Endodermal cell (in vitro differentiated cells): ENCODE results near the gene TGFBR3. TPM values are rescaled to one million over a fixed set of nuclear protein-coding genes. Genes with fewer than 3 reads are reported as not detected.

Experiments
- DNase-seq: peaks from one replicate; pipeline ENCODE4 v3.0.0-alpha.2; 2017
- H3K27ac ChIP-seq: 2 replicates; pipeline ENCODE4 v1.5.1; 2013; ENCODE audit warnings: mild to moderate bottlenecking, low read depth, low read length, moderate library complexity
- H3K27me3 ChIP-seq: 2 replicates; pipeline ENCODE4 v1.6.1; 2013; ENCODE audit warnings: mild to moderate bottlenecking, low read length, moderate library complexity; ENCODE audit not compliant: insufficient read depth, control insufficient read depth, poor library complexity, severe bottlenecking
- H3K36me3 ChIP-seq: 2 replicates; pipeline ENCODE4 v1.7.0; 2013; ENCODE audit warnings: mild to moderate bottlenecking, low read length, moderate library complexity; ENCODE audit not compliant: control insufficient read depth, insufficient read depth
- H3K4me1 ChIP-seq: one replicate; pipeline ENCODE4 v1.7.0; 2013; ENCODE audit warnings: low read length; ENCODE audit not compliant: control insufficient read depth, insufficient read depth
- H3K4me3 ChIP-seq: 2 replicates; pipeline ENCODE4 v1.5.1; 2013; ENCODE audit warnings: mild to moderate bottlenecking, low read length, moderate library complexity
- H3K9ac ChIP-seq: 2 replicates; pipeline ENCODE4 v1.6.1; 2013; ENCODE audit warnings: mild to moderate bottlenecking, low read length, moderate library complexity; ENCODE audit not compliant: poor library complexity, severe bottlenecking; ENCODE audit errors: extremely low read depth
- H3K9me3 ChIP-seq: 2 replicates; pipeline ENCODE4 v1.6.1; 2013; ENCODE audit warnings: mild to moderate bottlenecking, low read length, moderate library complexity; ENCODE audit not compliant: control insufficient read depth
- H3K27ac Mint-ChIP-seq: 2 replicates; pipeline ENCODE4 v1.8.0; 2020; ENCODE audit warnings: mixed read lengths
- H3K27me3 Mint-ChIP-seq: 2 replicates; pipeline ENCODE4 v1.8.0; 2021; ENCODE audit warnings: mild to moderate bottlenecking, mixed read lengths; ENCODE audit not compliant: insufficient read depth
- H3K36me3 Mint-ChIP-seq: 2 replicates; pipeline ENCODE4 v1.8.0; 2020; ENCODE audit warnings: low read depth, mixed read lengths
- H3K4me1 Mint-ChIP-seq: 2 replicates; pipeline ENCODE4 v1.8.0; 2020; ENCODE audit warnings: mixed read lengths
- H3K4me3 Mint-ChIP-seq: 2 replicates; pipeline ENCODE4 v1.8.0; 2020; ENCODE audit warnings: mild to moderate bottlenecking, moderate library complexity, mixed read lengths
- H3K9me3 Mint-ChIP-seq: 2 replicates; pipeline ENCODE4 v1.8.0; 2020; ENCODE audit warnings: mild to moderate bottlenecking, mixed read lengths
- WGBS, 2 experiments: methylation state at CpG; one replicate each; pipeline versions ENCODE4 v1.1.5 to v1.1.7; 2013; ENCODE audit warnings: missing lambda C conversion rate in 2 of 2, mixed read lengths in 1 of 2; ENCODE audit not compliant: insufficient coverage in 1 of 2, insufficient read length in 1 of 2; 5-methylcytosine and 5-hydroxymethylcytosine counted together
- total RNA-seq, 2 donors: library from RNA; stranded (reverse); fragmentation: NEBNext Ultra II Directional in 1 of 2; extraction: Animal tissue kit (Norgen Biotek cat#: 25700) in 1 of 2; gene quantifications; 2 replicates in 1 of 2; 3 replicates in 1 of 2; pipeline ENCODE4 v1.2.1, GENCODE V29; 2021
- TF ChIP-seq, protein P1 (sequence below): fragments of 200-600 bp; sonication (generic); conservative IDR thresholded peaks from 2 replicates; pipeline ENCODE4 v1.5.0; 2021; ENCODE audit warnings: antibody characterized with exemption, mild to moderate bottlenecking

The TGFBR3 gene
- total RNA-seq, 2 donors from 2014 or later, result 8.1 to 8.5 TPM

DNA sequence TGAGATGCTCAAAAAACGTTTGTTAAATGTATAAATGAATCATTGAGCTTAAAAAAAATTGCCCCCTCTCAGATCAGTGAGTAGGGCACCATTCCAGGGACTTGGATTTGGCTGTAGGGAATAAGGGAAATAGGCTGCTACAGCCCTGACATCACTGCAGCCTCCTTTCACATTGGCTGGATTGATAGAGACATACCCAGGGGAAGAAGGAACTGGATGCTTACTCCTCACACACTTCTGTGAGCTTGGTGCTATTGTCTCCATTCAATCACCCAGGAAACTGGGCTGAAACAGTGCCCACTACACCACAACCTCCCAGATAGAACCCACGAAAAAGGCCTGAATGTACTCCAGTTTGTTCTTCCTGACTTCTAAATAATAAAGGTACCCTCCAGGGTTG lies 87.2 kb downstream of the TGFBR3 start:
- H3K4me3 ChIP-seq, result no peak overlapping the region
- H3K27ac ChIP-seq, result no peak overlapping the region
- H3K9me3 ChIP-seq, result no peaks in the 10 kb centered on the region
- DNase-seq, result no peak
- Mint-ChIP-seq H3K4me1 (peaks cover 6% of the 10 kb centered on the region), H3K27ac (no peak overlapping the region), H3K36me3 (peaks cover 9% of the 10 kb centered on the region), H3K9me3 (no peaks in the 10 kb centered on the region), H3K27me3 (no peaks in the 10 kb centered on the region), H3K4me3 (no peak overlapping the region)
- 79% methylated on average over 2 of the region's 2 CpGs; no CpG with 5 or more reads in 1 of the 2 experiments for whole genome bisulfite sequencing, 2 experiments
- no peaks in the 10 kb centered on the region for H3K27me3 ChIP-seq
- TF ChIP-seq, protein P1, sequence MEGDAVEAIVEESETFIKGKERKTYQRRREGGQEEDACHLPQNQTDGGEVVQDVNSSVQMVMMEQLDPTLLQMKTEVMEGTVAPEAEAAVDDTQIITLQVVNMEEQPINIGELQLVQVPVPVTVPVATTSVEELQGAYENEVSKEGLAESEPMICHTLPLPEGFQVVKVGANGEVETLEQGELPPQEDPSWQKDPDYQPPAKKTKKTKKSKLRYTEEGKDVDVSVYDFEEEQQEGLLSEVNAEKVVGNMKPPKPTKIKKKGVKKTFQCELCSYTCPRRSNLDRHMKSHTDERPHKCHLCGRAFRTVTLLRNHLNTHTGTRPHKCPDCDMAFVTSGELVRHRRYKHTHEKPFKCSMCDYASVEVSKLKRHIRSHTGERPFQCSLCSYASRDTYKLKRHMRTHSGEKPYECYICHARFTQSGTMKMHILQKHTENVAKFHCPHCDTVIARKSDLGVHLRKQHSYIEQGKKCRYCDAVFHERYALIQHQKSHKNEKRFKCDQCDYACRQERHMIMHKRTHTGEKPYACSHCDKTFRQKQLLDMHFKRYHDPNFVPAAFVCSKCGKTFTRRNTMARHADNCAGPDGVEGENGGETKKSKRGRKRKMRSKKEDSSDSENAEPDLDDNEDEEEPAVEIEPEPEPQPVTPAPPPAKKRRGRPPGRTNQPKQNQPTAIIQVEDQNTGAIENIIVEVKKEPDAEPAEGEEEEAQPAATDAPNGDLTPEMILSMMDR, result no peak
- H3K4me1 ChIP-seq, result peaks cover 3% of the 10 kb centered on the region
- no peaks in the 10 kb centered on the region for H3K36me3 ChIP-seq
- H3K9ac ChIP-seq, result no peak overlapping the region

DNA sequence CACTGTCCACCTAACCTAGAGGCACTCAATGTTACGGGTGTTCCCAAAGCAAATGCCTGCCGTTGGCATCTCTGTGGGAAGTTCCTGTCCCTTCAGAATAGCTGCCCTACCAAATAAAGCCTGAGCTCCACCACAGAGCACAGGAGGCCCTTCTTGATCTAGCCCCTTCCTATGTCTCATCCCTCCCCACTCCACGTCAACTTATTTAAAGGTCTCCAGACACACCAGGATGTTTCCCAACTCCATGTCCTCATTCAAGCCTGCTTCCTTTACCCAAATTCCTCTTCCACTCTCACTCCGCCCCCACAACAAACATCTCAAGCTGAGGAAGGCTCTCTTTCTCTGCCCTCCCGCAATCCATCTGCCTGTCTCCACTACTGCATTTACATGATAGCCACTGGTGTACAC lies 87.7 kb downstream of the TGFBR3 start:
- TF ChIP-seq, protein P1, result no peak
- H3K36me3 Mint-ChIP-seq, result peaks cover 9% of the 10 kb centered on the region
- H3K9me3 ChIP-seq, result no peaks in the 10 kb centered on the region
- no peak overlapping the region for H3K4me3 ChIP-seq
- 78 to 81% methylated on average over 3 to 5 of the region's 5 CpGs for WGBS, 2 experiments
- no peaks in the 10 kb centered on the region for H3K27me3 ChIP-seq
- H3K4me1 ChIP-seq, result peaks cover 3% of the 10 kb centered on the region
- H3K36me3 ChIP-seq, result no peaks in the 10 kb centered on the region
- H3K27me3 Mint-ChIP-seq, result no peaks in the 10 kb centered on the region
- H3K4me3 Mint-ChIP-seq, result no peak overlapping the region
- H3K27ac ChIP-seq, result no peak overlapping the region
- peaks cover 6% of the 10 kb centered on the region for H3K4me1 Mint-ChIP-seq
- H3K9ac ChIP-seq, result no peak overlapping the region
- DNase-seq, result no peak
- no peak overlapping the region for H3K27ac Mint-ChIP-seq
- H3K9me3 Mint-ChIP-seq, result no peaks in the 10 kb centered on the region

DNA sequence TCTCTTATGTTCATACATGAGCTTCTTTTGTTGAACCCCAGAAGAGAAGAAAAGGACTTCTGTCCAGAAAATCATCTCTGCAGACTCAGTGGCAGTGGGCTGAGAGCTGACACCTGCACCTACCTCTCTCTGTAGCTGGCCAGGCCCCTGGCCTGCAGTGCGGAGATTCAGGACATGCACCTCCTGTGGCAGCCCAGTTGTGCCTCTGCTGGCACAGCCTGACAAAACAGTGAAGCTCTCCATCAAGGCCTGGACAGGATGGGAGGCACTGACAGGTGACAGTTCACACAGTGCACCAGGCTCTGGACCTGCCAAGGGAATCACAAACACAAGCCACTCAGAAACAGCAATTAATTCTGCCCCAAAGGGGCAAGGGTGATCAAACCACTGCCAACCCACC lies 88.8 kb downstream of the TGFBR3 start:
- Mint-ChIP-seq H3K27ac (no peak overlapping the region), H3K27me3 (no peaks in the 10 kb centered on the region), H3K9me3 (no peaks in the 10 kb centered on the region), H3K4me1 (peaks cover 13% of the 10 kb centered on the region), H3K36me3 (peaks cover 9% of the 10 kb centered on the region), H3K4me3 (no peak overlapping the region)
- peaks cover 3% of the 10 kb centered on the region for H3K4me1 ChIP-seq
- no peak overlapping the region for H3K27ac ChIP-seq
- DNase-seq, result no peak
- no peaks in the 10 kb centered on the region for H3K9me3 ChIP-seq
- H3K27me3 ChIP-seq, result no peaks in the 10 kb centered on the region
- TF ChIP-seq, protein P1, result no peak
- H3K9ac ChIP-seq, result no peak overlapping the region
- 95 to 100% methylated on average over 1 of the region's 1 CpG for WGBS, 2 experiments
- H3K36me3 ChIP-seq, result no peaks in the 10 kb centered on the region
- H3K4me3 ChIP-seq, result no peak overlapping the region
